Activated effector memory CD4-positive, alpha-beta T cell treated with Interleukin-2 at 50 U/mL for 16 hours (primary cell): Measurements from ENCODE around the gene NID2.

Source experiments
- DNase-seq: peaks from one replicate; pipeline ENCODE4 v3.0.0-alpha.2; 2020

NID2 gene, protein sequence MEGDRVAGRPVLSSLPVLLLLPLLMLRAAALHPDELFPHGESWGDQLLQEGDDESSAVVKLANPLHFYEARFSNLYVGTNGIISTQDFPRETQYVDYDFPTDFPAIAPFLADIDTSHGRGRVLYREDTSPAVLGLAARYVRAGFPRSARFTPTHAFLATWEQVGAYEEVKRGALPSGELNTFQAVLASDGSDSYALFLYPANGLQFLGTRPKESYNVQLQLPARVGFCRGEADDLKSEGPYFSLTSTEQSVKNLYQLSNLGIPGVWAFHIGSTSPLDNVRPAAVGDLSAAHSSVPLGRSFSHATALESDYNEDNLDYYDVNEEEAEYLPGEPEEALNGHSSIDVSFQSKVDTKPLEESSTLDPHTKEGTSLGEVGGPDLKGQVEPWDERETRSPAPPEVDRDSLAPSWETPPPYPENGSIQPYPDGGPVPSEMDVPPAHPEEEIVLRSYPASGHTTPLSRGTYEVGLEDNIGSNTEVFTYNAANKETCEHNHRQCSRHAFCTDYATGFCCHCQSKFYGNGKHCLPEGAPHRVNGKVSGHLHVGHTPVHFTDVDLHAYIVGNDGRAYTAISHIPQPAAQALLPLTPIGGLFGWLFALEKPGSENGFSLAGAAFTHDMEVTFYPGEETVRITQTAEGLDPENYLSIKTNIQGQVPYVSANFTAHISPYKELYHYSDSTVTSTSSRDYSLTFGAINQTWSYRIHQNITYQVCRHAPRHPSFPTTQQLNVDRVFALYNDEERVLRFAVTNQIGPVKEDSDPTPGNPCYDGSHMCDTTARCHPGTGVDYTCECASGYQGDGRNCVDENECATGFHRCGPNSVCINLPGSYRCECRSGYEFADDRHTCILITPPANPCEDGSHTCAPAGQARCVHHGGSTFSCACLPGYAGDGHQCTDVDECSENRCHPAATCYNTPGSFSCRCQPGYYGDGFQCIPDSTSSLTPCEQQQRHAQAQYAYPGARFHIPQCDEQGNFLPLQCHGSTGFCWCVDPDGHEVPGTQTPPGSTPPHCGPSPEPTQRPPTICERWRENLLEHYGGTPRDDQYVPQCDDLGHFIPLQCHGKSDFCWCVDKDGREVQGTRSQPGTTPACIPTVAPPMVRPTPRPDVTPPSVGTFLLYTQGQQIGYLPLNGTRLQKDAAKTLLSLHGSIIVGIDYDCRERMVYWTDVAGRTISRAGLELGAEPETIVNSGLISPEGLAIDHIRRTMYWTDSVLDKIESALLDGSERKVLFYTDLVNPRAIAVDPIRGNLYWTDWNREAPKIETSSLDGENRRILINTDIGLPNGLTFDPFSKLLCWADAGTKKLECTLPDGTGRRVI (N-terminal part only)

GRCh38 chr14:52068615-52069306 lies at the start of gene NID2:
Gene NID2, minus strand, starts transcription at chr14:52069059. Its CDS starts 65 bp downstream, at chr14:52068994.
- DNase-seq = peak; percentile 18

GRCh38 chr14:52117111-52117832 lies 48.4 kb upstream of the NID2 start:
- DNase-seq = no peak

DNA sequence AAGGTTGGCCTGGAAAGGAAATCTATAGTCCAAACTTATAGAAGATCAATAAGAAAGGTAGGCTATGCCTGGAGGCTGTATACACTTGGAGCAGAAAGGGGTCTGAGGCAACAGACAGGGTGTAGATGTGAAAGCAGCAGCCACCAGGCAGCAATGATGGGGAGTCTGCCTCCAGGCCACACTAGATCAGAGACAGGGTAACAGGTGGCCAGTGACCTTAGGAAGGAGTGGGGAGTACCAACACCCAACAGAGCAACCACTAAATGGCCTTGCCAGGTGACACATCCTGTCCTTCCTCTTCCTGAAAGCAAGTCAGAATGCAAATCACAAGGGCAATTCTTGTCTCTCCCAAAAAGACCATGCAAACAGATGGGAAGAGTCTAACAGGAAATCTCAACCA lies 46.4 kb upstream of the NID2 start:
- DNase-seq = no peak

DNA sequence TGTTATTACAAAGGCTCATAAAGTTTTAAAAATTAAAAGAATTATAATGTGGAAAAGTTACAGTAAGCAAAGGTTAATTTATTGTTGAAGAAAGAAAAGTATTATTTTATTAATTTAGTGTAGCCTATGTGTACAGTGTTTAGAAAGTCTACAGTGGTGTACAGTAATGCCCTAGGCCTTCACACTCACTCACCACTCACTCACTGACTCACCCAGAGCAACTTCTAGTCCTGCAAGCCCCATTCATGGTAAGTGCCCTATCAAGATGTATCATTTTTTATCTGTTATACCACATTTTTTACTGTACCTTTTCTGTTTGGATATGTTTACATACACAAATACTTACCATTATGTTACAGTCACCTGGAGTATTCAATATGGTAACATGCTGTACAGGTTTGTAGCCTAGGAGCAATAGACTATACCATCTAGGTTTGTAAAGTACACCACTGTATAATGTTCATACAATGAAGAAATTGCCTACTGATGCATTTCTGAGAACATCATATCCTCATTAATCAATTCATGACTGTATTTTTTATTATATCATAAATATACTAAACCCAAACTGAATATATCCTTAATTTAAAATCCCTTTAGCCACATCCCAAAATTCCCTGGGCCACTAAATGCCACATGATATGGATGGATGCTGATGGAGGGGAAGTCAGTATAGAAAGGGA lies 43.6 kb upstream of the NID2 start:
- no peak for DNase-seq

GRCh38 chr14:52111583-52111982 lies 42.7 kb upstream of the NID2 start:
- DNase-seq = no peak

DNA sequence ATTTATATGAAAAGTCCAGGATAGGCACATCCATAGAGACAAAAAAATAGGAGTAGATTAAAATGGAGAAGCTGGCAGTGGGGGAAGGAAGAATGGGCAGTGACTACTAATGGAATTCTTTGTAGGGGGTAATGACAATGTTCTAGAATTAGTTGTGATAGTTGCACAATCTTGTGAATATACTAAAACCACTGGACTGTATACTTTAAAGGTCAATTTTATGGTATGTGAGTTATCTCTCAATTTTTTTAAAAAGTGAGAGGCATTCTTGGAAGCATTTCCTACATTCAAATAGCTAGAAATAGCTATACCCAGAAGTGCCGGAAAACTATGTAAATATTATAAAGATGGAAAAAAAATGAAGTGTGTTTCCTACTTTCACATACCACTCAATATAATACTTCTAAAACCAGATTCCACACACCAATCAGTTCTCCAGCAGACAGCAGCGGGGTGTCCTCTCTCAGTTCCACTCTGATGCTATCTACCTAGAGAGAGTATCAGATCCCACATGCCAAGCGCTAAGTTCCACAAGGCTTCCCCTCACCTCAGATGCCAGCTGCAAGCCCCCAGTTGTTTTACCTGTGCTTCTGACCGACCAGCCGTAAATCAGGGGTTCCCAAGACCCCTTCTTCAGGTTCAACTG lies 41.7 kb upstream of the NID2 start:
- DNase-seq = no peak

DNA sequence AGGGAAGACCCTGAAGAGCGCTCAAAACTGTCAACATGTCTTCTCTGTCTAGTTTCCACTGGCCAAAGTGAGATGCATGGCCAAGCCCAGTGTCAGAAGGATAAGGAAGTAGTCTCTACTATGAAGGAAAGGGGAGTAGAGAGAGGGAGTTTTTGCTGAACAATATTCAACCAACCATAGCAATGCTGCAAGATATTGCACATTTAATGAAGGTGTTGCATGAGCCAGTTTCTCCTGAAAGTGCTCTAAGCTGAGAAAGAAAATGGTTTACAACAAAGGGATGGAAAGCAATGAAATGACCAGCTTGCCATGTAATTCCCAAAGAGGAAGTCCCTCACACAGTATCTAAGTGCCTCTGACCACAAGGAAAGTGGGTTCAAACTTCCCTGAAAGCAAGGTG lies 40.0 kb upstream of the NID2 start:
- DNase-seq = no peak

GRCh38 chr14:52106840-52107239 lies 38.0 kb upstream of the NID2 start:
- no peak for DNase-seq

GRCh38 chr14:52103416-52103815 lies 34.6 kb upstream of the NID2 start:
- DNase-seq = no peak

DNA sequence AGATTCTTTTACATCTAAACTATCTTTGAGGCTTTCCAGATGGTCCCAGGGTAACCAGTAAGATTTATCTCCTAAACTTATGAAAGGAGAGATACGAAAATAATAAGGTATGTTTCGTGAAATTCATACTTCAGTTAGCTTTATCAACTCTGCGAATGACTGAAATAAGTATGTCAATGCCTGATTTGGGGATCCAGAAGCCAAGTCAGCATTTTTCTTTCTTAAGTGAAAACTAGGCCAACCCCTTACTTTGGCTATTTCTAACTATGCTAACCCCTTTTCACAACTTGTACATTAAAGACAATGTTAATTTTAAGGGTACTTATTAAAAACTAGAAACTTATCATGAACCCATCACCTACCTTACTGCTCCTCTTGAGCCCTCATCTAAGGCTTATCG lies 26.9 kb upstream of the NID2 start:
- no peak for DNase-seq

DNA sequence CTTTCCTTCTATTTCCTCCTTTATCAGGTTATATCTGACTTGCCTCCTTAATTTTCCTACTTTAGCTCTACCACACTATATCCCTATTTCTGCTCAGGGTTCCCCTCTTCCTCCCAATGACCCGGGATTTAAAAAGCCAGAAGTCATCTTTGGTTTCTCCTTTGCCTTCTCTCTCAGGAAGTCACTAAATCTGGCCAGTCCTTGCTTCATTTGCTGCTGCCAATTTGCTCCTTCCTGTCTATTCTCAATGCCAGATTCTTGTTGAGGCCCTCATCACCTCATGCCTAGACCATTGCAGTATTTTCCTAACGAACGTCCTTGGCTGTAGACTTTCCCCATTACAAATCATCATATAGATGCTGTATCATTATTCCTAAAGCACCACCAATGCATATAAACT lies 26.5 kb upstream of the NID2 start:
- no peak for DNase-seq

DNA sequence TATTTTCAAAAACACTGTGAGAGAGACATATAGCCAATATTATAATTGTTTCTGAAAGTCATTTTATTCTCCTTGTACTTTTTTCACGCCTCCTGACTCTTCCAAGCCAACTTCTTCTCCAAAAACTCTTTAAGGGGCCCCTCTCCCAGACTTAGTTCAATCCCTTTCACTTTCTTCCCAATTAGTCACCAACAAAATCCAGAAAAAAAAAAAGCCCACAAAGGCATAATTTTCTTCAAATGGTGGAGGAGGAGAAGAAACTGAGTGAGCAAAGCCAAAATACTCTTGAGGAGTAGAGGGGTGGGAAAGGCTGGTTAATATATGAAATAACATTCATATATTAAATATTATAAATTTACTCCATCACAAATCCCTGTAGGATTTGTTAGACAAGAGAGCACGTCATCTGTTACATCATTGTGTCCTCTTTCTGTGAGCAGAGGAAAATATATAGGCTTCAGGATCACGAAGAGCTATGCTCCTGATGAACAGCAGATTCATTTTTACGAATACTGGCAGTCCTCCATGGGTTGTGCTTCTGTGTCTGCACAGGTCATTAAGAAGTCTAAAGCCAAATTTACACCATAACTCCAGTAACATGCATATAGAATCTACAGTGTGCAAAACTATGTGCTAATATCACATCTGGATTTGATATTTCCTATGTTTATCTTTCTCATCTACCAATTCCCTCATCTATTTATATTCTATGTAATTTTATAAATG lies 25.9 kb upstream of the NID2 start:
- no peak for DNase-seq

- DNase-seq = no peak
Observed at GRCh38 chr14:52091928-52092327, 23.1 kb upstream of the NID2 start.

DNA sequence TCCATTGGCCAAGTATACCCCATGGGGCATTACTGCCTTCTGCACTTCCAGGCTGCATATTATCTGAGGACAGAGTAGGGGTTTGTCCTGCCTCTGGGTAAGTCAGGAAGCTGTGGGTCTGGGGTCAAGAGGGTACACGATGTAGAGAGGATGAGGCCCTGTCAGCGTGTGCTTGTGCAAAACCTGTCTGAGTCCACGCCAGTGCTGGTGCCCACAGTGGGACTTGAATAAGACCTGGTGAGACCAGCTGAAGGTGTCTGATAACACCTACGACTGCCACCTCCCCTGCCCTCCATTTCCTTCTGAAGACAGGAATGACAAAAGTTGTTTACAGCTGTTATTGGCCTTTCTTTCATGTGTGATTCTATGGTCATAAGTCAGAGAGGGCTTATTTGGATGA lies 22.1 kb upstream of the NID2 start:
- no peak for DNase-seq

DNA sequence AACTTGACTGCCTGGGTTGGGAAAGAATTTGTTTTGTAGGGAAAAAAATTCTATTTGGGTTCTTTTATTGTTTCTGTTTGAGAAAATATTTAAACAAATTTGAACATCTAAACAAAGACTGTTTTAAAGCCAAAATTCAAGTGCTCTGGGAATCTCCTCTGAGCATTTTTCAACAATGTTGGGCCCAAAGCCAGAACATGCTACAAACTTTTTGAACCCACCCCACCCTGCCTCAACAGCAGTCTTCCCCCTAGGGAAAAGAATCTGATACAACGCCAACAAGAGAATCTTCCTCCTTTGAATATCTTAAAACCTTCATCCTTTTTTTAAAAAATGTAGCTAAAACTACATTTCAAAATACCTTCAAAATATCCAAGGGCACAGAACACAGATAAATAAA lies 20.4 kb upstream of the NID2 start:
- no peak for DNase-seq

DNA sequence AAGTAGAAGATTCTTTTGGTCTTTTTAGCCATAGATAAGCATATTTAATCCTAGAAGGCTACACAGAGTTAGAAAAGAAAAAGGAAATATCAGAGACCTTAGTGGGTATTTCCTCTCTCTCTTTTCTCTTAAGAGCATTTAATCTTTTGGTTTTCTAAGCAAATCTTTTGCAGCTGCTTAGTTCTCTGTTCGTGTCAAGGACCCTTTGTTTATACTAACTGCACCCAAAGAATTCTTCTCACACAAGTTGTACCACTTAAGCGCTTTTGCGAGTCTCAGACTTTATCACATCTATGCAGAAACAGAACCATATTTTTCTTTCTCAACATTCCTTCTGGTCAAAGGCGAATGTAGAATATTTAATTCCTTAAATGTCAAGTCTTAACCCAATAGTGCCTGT lies 17.9 kb upstream of the NID2 start:
- no peak for DNase-seq

DNA sequence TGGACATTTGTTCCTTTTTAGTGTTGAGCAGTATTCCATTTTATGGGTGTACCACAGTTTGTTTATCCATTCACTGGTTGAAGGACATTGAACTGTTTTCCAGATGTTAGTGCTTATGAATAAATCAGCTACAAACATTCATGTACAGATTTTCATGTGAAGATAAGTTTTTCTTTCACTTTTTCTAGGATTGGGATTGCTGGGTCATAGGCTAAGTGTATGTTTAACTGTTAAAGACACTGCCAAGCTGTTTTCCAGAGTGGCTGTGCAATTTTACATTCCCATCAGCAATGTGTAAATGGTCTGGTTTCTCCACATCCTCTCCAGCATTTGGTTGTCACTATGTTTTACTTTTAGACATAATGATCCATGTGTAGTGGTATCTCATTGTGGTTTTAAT lies 14.0 kb upstream of the NID2 start:
- DNase-seq = no peak

DNA sequence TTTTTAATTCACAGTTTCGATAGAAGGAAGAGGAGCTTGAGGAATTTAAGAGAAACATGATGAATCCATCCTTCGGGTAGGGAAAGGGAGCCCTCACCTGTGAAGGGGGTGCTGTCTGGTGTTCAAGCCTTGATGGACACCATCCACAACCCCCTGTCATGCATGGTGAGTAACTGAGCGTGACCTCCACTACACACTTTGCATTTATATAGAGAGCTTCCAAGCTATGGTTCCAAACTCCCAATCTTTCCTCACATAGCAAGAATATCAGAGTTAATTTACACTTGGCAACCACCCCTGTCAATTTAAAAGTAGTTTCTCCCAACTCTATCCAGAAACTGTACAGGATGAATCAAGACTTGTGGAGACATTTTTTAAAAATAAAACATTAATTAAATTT lies 13.1 kb upstream of the NID2 start:
- no peak for DNase-seq

DNA sequence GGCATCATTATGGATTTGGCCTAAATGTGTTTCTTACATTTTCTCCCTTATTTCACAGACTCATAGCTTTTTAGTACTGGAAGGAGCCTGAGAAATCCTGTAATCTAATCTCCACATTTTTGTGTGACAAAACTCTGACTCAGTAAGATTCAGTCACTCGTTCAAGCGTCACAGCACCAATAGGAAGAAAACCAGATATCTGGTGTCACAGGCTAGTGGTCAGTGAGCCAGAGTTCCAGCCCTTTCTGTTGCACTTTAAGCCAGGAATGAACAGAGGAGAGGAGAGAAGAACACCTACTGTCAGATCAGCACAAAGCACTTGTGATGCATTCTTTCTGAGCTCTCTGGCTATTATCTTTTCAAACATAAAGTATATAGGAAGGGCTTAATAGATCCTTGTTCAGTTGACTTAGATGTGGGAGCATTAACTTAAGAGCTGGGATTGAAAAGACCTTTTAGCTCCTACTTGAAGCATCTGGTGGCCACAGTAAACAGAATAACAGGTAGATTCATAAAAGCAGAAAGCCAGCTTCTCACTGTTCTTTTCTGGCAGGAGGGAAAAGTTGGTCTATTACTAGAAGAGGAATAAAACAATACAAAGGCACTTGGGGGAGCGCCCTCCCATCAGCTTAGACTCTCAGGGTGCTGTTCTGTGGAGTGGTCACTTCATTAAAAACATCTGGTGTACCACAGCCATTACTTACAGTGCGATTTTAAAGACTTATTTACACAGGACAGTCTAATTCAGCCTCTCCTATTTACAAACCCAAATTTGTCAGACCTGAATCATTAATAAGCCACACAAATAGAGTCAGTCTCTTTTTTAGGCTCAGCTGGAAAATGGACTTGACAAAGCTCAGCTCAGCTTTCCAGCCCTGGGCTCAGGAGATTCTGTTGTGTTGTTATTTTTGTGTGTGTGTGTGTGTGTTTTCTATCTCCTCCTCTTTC lies 12.2 kb upstream of the NID2 start:
- DNase-seq = no peak
